Gastroesophageal sphincter (tissue), 3 donors: Measurements from ENCODE around the gene RPS23.

Source experiments
- CTCF ChIP-seq, 4 experiments: fragments of 200-600 bp in 2 of 4; fragments of 450-650 bp in 2 of 4; sonication (generic) in 1 of 4; IDR thresholded peaks; one replicate each; pipeline ENCODE4 v1.5.1; 2017 to 2019; ENCODE audit warnings: antibody characterized with exemption in 4 of 4, mild to moderate bottlenecking in 2 of 4, moderate library complexity in 2 of 4
- POLR2AphosphoS5 ChIP-seq: sonication (generic); formaldehyde crosslinking; IDR thresholded peaks from one replicate; pipeline ENCODE4 v1.6.1; 2017; ENCODE audit warnings: antibody characterized with exemption

- TF ChIP-seq POLR2AphosphoS5 (no peak), CTCF (IDR thresholded peaks at IDR 0.05) (no peak)
These were observed 20.4 kb downstream of the RPS23 start for GRCh38 chr5:82257729-82258128.
